ENCODE data around the gene DOCK10.

DOCK10 gene

GRCh38 chr2:224999754-225000153, 42.5 kb downstream of the DOCK10 start:
- no peak for TF ChIP-seq ZFP3 (CRISPR knock-in tag; IDR thresholded peaks at IDR 0.05)
- no peak for TF ChIP-seq ZNF70 (CRISPR knock-in tag; IDR thresholded peaks at IDR 0.05)
- TF ChIP-seq OSR1 (CRISPR knock-in tag; IDR thresholded peaks at IDR 0.05), result no peak
- no peak for TF ChIP-seq CSRNP3 (CRISPR knock-in tag; IDR thresholded peaks at IDR 0.05)
- TF ChIP-seq TCF4 (CRISPR knock-in tag; IDR thresholded peaks at IDR 0.05; ENCODE audit: borderline replicate concordance), result no peak
- TF ChIP-seq ISL1 (CRISPR knock-in tag; IDR thresholded peaks at IDR 0.05), result no peak
- no peak for TF ChIP-seq PATZ1 (CRISPR knock-in tag; IDR thresholded peaks at IDR 0.05; ENCODE audit: borderline replicate concordance)
- TF ChIP-seq ZC3H10 (CRISPR knock-in tag; IDR thresholded peaks at IDR 0.05), result no peak
- TF ChIP-seq RARB (CRISPR knock-in tag; IDR thresholded peaks at IDR 0.05), result no peak
- TF ChIP-seq ZFP30 (CRISPR knock-in tag; IDR thresholded peaks at IDR 0.05), result no peak
- no peak for TF ChIP-seq BACH2 (CRISPR knock-in tag; IDR thresholded peaks at IDR 0.05; ENCODE audit: borderline replicate concordance)
- no peak for TF ChIP-seq ESRRG (CRISPR knock-in tag; IDR thresholded peaks at IDR 0.05)
- no peak for TF ChIP-seq CREB5 (CRISPR knock-in tag; IDR thresholded peaks at IDR 0.05; ENCODE audit: low read depth)
- ATAC-seq, result no peak

DNA sequence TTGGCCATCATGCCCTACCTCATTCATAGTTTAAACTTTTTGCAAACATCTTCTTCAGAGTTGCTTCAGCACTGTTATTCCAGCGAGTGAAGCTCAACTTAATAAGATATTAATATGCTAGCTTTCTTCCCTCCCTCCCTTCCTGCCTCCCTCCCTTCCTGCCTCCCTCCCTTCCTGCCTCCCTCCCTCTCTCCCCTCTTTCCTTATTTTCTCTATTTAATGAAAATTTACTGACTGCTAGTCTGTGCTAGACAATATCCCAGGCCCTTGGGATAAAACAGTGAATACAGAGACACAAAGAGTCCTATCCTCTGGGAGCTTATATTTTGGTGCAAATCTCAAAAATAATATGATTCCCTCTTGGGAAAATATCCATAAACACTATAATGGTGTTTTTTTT, 42.9 kb downstream of the DOCK10 start:
- no peak for ATAC-seq
- TF ChIP-seq PATZ1 (CRISPR knock-in tag; IDR thresholded peaks at IDR 0.05; ENCODE audit: borderline replicate concordance) (no peak), ARNTL (CRISPR knock-in tag; IDR thresholded peaks at IDR 0.05; ENCODE audit: borderline replicate concordance, low read depth) (no peak), CSRNP3 (CRISPR knock-in tag; IDR thresholded peaks at IDR 0.05) (no peak), ZNF565 (CRISPR knock-in tag; conservative IDR thresholded peaks at IDR 0.05; ENCODE audit: low read depth) (no peak), OSR1 (CRISPR knock-in tag; IDR thresholded peaks at IDR 0.05) (no peak), CREB5 (CRISPR knock-in tag; IDR thresholded peaks at IDR 0.05; ENCODE audit: low read depth) (no peak), TOX (CRISPR knock-in tag; IDR thresholded peaks at IDR 0.05; ENCODE audit: borderline replicate concordance) (no peak), ZC3H10 (CRISPR knock-in tag; IDR thresholded peaks at IDR 0.05) (no peak), PPARA (CRISPR knock-in tag; IDR thresholded peaks at IDR 0.05; ENCODE audit: borderline replicate concordance) (no peak), ZFP3 (CRISPR knock-in tag; IDR thresholded peaks at IDR 0.05) (no peak), BACH2 (CRISPR knock-in tag; IDR thresholded peaks at IDR 0.05; ENCODE audit: borderline replicate concordance) (no peak), ZNF8 (CRISPR knock-in tag; IDR thresholded peaks at IDR 0.05) (no peak), SNAI2 (CRISPR knock-in tag; IDR thresholded peaks at IDR 0.05) (no peak), CSDC2 (CRISPR knock-in tag; IDR thresholded peaks at IDR 0.05) (no peak), ISL1 (CRISPR knock-in tag; IDR thresholded peaks at IDR 0.05) (no peak)
- TF ChIP-seq, protein P1, sequence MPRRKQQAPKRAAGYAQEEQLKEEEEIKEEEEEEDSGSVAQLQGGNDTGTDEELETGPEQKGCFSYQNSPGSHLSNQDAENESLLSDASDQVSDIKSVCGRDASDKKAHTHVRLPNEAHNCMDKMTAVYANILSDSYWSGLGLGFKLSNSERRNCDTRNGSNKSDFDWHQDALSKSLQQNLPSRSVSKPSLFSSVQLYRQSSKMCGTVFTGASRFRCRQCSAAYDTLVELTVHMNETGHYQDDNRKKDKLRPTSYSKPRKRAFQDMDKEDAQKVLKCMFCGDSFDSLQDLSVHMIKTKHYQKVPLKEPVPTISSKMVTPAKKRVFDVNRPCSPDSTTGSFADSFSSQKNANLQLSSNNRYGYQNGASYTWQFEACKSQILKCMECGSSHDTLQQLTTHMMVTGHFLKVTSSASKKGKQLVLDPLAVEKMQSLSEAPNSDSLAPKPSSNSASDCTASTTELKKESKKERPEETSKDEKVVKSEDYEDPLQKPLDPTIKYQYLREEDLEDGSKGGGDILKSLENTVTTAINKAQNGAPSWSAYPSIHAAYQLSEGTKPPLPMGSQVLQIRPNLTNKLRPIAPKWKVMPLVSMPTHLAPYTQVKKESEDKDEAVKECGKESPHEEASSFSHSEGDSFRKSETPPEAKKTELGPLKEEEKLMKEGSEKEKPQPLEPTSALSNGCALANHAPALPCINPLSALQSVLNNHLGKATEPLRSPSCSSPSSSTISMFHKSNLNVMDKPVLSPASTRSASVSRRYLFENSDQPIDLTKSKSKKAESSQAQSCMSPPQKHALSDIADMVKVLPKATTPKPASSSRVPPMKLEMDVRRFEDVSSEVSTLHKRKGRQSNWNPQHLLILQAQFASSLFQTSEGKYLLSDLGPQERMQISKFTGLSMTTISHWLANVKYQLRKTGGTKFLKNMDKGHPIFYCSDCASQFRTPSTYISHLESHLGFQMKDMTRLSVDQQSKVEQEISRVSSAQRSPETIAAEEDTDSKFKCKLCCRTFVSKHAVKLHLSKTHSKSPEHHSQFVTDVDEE (CRISPR knock-in tag; IDR thresholded peaks at IDR 0.05), result no peak
- TF ChIP-seq, protein P2, sequence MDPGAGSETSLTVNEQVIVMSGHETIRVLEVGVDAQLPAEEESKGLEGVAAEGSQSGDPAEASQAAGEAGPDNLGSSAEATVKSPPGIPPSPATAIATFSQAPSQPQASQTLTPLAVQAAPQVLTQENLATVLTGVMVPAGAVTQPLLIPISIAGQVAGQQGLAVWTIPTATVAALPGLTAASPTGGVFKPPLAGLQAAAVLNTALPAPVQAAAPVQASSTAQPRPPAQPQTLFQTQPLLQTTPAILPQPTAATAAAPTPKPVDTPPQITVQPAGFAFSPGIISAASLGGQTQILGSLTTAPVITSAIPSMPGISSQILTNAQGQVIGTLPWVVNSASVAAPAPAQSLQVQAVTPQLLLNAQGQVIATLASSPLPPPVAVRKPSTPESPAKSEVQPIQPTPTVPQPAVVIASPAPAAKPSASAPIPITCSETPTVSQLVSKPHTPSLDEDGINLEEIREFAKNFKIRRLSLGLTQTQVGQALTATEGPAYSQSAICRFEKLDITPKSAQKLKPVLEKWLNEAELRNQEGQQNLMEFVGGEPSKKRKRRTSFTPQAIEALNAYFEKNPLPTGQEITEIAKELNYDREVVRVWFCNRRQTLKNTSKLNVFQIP (CRISPR knock-in tag; IDR thresholded peaks at IDR 0.05; ENCODE audit: borderline replicate concordance, low read depth), result no peak
